IPS-11a (cell line): Measurements from ENCODE around the gene FZD2.
"Not testable (repeated sequence)": the region's sequence is repeated elsewhere in the genome, so short reads cannot be mapped to it uniquely, and the experiment has no call there.

ENCODE experiments used
- H3K4me3 ChIP-seq: one replicate; pipeline ENCODE4 v1.5.1; 2013; ENCODE audit warnings: low read depth, low read length, control low read depth

The FZD2 gene

DNA sequence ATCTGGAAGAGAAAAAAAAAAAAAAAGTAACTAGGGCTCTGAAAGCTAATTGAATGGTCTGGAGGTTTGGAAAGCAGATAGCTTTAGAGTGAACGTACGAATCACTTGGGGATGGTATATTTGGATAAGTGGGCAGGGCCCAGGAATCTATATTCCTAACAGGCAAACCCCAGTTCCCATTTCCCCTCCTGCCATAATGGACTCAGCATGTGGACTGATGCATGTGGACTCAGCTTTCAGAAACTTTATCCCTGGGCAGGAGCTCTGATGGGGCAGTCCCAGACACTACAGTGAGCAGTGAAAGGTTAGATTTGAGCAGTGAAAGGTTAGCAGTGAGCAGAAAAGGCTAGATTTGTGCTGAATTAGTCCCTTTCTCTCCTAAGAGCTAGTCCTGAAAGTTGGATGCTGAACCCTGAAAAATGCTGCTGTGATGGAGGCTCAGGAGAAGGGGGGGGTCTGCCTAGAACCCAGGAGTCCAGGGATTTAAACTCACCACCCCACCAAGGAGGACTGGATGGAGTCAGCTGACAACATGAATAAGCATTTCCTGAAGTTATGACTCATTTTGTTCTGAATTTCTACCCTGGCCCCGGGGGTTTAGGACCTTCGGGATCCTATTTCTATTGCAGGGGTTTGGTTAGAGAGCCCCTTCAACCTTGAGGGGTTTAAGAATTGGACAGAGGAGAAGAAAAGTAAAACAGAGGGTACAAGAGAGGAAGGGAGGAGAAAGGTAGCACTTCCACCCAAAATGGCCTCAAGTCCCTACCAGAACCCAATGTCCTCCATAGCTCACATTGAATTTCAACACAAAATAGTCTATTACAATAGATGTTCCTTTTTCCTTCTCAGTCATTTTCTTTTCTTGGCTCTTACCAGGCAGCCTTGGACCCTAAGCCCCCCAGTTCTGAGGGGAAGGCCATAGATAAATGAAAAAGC is 10.3 kb upstream of the FZD2 start:
- no peak overlapping the region for H3K4me3 ChIP-seq

DNA sequence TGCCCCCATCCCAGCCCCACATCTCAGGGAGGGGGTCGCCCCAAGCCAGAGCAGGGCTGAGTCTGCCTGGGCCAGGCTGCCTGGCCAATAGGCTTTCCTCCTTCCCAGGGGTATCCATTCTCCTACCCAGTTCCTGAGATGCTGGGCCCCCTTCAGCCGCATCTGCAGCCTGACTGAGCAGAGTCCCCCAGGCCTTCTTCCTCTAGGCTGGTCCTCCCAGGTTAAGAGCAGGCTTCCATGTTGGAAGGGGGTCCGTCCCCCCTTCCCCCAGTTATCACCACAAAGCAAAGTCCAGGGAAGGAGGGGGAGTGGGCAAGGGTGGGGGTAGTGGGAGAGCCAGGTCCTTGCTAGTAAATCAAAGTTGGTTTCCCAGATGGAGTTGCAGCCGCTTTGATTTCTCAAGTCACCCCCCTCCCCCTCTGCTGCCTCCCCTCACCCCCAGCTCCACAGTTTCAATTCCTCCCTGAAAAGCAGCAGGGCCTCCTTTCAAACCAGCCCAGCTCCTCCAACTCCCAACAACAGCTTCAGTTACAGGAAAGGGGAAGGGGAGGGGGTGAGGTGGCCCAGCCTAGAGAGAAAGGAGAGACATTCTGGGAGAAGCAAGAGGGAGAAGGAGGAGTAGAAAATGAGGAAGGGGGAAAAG is 9.5 kb upstream of the FZD2 start:
- H3K4me3 ChIP-seq: no peak overlapping the region

DNA sequence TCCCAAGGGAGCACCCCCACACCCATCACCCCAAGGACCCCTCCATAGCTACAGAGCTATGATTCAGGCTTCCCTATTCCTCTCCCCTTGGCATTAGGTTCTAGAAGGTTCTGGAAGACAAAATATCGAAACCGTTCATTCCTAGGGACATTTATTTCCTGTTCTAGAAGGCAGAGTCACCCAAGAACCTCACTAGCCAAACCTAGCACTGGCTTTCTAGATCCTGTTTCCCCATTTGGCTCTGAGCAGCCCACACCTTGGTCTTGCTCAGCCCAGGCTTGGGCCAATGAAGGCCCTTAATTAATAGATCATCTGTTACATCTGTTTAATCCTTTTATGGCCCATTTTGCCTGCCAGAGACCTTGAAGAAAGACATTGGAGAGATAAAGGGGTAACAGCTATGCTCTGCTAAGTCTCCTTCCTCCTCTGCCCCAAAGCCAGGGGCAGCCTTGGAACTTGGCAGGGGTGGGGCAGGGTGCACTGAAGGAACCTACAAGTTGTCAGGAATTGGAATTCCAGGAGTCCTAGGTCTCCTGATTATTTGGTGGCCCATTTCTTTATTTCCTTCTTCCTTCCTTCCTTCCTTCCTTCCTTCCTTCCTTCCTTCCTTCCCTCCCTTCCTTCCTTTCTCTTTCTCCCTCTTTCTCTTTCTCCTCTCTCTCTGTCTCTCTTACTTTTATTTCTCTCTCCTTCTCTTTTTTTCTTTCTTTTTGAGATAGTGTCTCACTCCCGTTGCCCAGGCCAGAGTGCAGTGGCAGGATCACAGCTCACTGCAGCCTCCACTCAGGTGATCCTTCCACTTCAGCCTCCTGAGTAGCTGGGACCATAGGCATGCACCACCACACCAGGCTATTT is 8.7 kb upstream of the FZD2 start:
- H3K4me3 ChIP-seq: no peak overlapping the region

DNA sequence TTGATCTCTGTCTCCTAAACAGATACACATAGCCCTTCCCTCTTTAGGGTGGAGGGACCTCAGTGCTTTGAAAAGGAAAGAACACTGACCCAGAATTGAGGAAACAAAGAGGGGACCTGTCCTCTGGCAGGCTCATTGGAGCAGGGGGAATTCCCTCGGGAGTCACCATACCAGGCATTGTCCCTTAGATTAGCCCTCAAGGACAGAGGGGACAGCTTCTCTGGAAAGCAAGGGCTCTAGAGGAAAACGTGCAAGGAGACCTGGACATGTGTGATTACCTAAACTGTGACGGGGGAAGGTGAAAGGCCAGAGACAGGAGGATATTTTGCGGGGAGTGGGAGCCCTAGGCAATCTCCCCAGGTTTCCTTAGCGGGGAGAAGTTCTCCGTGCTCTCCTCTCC is 7.6 kb upstream of the FZD2 start:
- H3K4me3 ChIP-seq: no peak overlapping the region

DNA sequence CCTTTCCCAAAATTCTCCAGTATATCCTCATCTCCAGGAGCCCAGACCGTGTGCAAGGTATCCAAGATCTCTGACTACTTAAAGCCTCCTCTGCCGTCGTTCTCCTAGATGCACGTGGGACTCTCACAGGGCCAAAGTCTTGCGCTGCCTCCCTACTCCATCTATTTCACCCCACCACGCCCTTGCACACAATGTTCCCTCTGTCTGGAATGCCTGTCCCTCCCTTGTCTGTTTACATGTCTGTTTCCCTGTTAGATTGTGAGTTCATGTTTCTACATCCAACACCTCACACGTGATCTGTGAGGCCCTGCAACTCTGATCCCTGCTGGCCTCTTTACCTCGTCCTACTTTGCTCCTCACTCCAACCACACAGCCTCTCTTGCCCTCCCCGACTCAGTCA is 4.9 kb upstream of the FZD2 start:
- no peak overlapping the region for H3K4me3 ChIP-seq

DNA sequence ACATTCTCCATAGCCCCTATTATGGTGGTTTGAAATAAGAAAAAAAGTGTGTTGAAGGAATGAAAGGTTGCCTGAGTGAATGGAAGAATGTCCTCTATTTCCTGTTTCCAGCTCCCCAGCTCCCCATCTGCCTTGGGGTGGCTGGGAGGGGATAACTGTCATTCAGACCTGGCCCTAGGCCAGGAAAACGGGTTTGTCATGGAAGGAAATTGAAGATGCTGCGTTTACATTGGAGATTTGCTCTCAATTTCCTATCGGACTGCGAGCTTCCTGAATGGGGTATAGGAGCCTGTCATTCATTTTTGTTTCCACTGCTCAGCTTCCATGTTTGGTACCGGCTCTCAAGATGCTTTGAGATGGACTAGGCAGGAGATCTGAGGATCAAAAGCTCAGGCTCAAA is 2.2 kb upstream of the FZD2 start:
- no peak overlapping the region for H3K4me3 ChIP-seq

GRCh38 chr17:44556166-44556831 is 985 bp upstream of the FZD2 start:
- H3K4me3 ChIP-seq: peak overlapping the region; percentile 47

DNA sequence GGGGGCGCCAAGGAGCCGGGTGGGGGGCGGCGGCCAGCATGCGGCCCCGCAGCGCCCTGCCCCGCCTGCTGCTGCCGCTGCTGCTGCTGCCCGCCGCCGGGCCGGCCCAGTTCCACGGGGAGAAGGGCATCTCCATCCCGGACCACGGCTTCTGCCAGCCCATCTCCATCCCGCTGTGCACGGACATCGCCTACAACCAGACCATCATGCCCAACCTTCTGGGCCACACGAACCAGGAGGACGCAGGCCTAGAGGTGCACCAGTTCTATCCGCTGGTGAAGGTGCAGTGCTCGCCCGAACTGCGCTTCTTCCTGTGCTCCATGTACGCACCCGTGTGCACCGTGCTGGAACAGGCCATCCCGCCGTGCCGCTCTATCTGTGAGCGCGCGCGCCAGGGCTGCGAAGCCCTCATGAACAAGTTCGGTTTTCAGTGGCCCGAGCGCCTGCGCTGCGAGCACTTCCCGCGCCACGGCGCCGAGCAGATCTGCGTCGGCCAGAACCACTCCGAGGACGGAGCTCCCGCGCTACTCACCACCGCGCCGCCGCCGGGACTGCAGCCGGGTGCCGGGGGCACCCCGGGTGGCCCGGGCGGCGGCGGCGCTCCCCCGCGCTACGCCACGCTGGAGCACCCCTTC is 484 bp downstream of the FZD2 start:
- peak overlapping the region; percentile 72 for H3K4me3 ChIP-seq

DNA sequence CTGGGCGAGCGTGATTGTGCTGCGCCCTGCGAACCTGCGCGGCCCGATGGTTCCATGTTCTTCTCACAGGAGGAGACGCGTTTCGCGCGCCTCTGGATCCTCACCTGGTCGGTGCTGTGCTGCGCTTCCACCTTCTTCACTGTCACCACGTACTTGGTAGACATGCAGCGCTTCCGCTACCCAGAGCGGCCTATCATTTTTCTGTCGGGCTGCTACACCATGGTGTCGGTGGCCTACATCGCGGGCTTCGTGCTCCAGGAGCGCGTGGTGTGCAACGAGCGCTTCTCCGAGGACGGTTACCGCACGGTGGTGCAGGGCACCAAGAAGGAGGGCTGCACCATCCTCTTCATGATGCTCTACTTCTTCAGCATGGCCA is 1.0 kb downstream of the FZD2 start:
- H3K4me3 ChIP-seq: peak overlapping the region; percentile 72

GRCh38 chr17:44558710-44559633 is 1.7 kb downstream of the FZD2 start:
- peak overlapping the region; percentile 72 for H3K4me3 ChIP-seq

GRCh38 chr17:44559634-44560554 is 2.6 kb downstream of the FZD2 start:
- peak overlapping the region; percentile 8 for H3K4me3 ChIP-seq

DNA sequence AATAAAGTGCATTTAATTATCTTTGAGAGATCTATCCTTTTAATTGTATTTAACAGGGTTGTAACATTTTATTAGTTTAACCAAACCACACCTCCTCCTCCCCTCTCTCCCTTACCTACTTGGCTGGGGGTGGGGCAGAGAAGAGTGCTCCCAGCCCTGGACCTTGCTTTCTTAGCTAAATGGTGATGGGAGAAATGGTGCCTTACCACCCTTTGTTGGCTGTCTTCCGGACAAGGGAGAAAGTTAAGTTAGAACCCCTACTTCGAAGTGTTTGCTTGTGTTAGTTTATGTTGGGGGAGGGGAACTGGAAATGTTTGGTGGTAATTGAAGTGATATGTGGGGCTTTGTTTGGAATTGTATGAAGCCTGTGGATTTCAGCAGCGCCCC is 3.9 kb downstream of the FZD2 start:
- no peak overlapping the region for H3K4me3 ChIP-seq

GRCh38 chr17:44564429-44564828 is 7.1 kb downstream of the FZD2 start:
- no peak overlapping the region for H3K4me3 ChIP-seq

DNA sequence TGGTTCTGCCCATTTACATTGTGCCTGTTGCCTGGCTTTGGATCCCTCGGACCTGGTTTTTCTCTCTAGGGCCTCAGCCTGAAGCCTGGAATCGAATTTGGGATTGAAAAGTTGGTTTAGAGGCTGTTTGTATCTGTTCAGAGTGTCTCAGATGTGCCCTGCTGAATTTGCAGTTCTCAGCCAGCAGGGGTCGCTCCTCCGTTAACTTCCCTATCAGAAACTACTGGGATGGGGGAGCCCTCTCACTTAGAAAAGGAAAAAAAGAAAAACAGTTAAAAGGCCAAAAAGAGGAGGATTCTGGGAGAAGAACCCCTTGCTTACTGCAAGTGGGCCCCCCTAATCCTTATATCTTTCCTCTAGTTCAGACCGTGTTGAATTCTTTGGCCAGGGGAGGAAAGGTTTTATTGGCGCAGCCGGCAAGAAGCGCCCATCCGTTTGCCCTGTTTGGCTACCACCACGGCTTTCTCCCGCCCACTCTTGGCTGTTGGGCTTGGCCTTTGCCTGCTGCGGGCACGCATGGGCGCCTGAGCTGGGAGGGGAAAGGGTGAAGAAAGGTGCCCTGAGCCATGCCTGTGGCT is 8.7 kb downstream of the FZD2 start:
- no peak overlapping the region for H3K4me3 ChIP-seq

GRCh38 chr17:44568311-44568944 is 11.1 kb downstream of the FZD2 start:
- not testable (repeated sequence) for H3K4me3 ChIP-seq

GRCh38 chr17:44568945-44569858 is 11.9 kb downstream of the FZD2 start:
- H3K4me3 ChIP-seq: no peak overlapping the region
